SH-SY5Y (cell line): Measurements from ENCODE around the gene IL17RC.

Experiments used
- GATA2 ChIP-seq: IDR thresholded peaks from 2 replicates; pipeline ENCODE4 v1.6.1; 2011; ENCODE audit warnings: mild to moderate bottlenecking, low read depth, low read length
- GATA3 ChIP-seq: IDR thresholded peaks from 2 replicates; pipeline ENCODE4 v1.6.1; 2011; ENCODE audit warnings: low read depth, mild to moderate bottlenecking, low read length, moderate library complexity

The IL17RC gene

GRCh38 chr3:9932535-9932842 is 15.6 kb downstream of the IL17RC start:
- TF ChIP-seq GATA3 (no peak), GATA2 (no peak)

GRCh38 chr3:9932843-9933560 is 16.1 kb downstream of the IL17RC start:
- no peak for TF ChIP-seq GATA3
- TF ChIP-seq GATA2: no peak

- TF ChIP-seq GATA3 (no peak), GATA2 (no peak)
Observed at GRCh38 chr3:9933561-9934234, 16.8 kb downstream of the IL17RC start, which contains the start of gene CRELD1. Gene CRELD1 (plus strand): TSS chr3:9933834. CDS start chr3:9934439, 605 bp downstream.

GRCh38 chr3:9934235-9934621 is 17.3 kb downstream of the IL17RC start:
- TF ChIP-seq GATA3: no peak
- no peak for TF ChIP-seq GATA2

- TF ChIP-seq GATA3 (no peak), GATA2 (no peak)
Observed at GRCh38 chr3:9934993-9935392, 18.1 kb downstream of the IL17RC start.

- TF ChIP-seq GATA3: no peak
- TF ChIP-seq GATA2: no peak
Observed at GRCh38 chr3:9935966-9936510, 19.1 kb downstream of the IL17RC start.

- TF ChIP-seq GATA2 (no peak), GATA3 (no peak)
Observed at GRCh38 chr3:9937486-9938238, 20.8 kb downstream of the IL17RC start.

- no peak for TF ChIP-seq GATA2
- no peak for TF ChIP-seq GATA3
Observed at GRCh38 chr3:9938966-9939365, 22.1 kb downstream of the IL17RC start.

GRCh38 chr3:9940746-9941145 is 23.8 kb downstream of the IL17RC start:
- TF ChIP-seq GATA3: no peak

GRCh38 chr3:9942164-9942563 is 25.3 kb downstream of the IL17RC start:
- no peak for TF ChIP-seq GATA3
- TF ChIP-seq GATA2: no peak

GRCh38 chr3:9942934-9943690 is 26.2 kb downstream of the IL17RC start:
- no peak for TF ChIP-seq GATA2
- TF ChIP-seq GATA3: no peak

- no peak for TF ChIP-seq GATA2
- no peak for TF ChIP-seq GATA3
Observed at GRCh38 chr3:9944271-9944670, 27.4 kb downstream of the IL17RC start.

GRCh38 chr3:9945358-9945757 is 28.5 kb downstream of the IL17RC start:
- TF ChIP-seq GATA3: no peak
- TF ChIP-seq GATA2: no peak

- TF ChIP-seq GATA2: no peak
- no peak for TF ChIP-seq GATA3
Observed at GRCh38 chr3:9946112-9947024, 29.5 kb downstream of the IL17RC start.
